H9 (cell line): Measurements from ENCODE around the gene TSPO. TPM values are rescaled to one million over a fixed set of nuclear protein-coding genes. Genes with fewer than 3 reads are reported as not detected.
"Not testable (repeated sequence)": the region's sequence is repeated elsewhere in the genome, so short reads cannot be mapped to it uniquely, and the experiment has no call there.

ENCODE experiments used
- DNase-seq: peaks from one replicate; pipeline ENCODE4 v3.0.0-alpha.2; 2017
- H2AFZ ChIP-seq: one replicate; pipeline ENCODE4 v1.6.1; 2013; ENCODE audit warnings: mild to moderate bottlenecking, low read length, control low read depth, moderate library complexity
- H2AK5ac ChIP-seq: 2 replicates; pipeline ENCODE4 v1.6.1; 2013; ENCODE audit warnings: low read length, control low read depth, mixed read lengths; ENCODE audit not compliant: insufficient read length
- H2BK120ac ChIP-seq: one replicate; pipeline ENCODE4 v1.6.1; 2013; ENCODE audit warnings: low read depth, mild to moderate bottlenecking, low read length, control low read depth, inconsistent platforms; ENCODE audit not compliant: poor library complexity, severe bottlenecking
- H2BK12ac ChIP-seq: 2 replicates; pipeline ENCODE4 v1.6.1; 2013; ENCODE audit warnings: low read length, control low read depth, mixed read lengths, low read depth; ENCODE audit not compliant: insufficient read length
- H2BK15ac ChIP-seq: 2 replicates; pipeline ENCODE4 v1.6.1; 2013; ENCODE audit warnings: low read depth, low read length, control low read depth
- H2BK20ac ChIP-seq: one replicate; pipeline ENCODE4 v1.6.1; 2013; ENCODE audit warnings: low read depth, mild to moderate bottlenecking, low read length, control low read depth, inconsistent platforms; ENCODE audit not compliant: poor library complexity, severe bottlenecking
- H2BK5ac ChIP-seq: 2 replicates; pipeline ENCODE4 v1.6.1; 2013; ENCODE audit warnings: low read length, control low read depth, mixed read lengths; ENCODE audit not compliant: insufficient read length
- H3K14ac ChIP-seq: 2 replicates; pipeline ENCODE4 v1.6.1; 2013; ENCODE audit warnings: low read length, control low read depth; ENCODE audit not compliant: insufficient read depth
- H3K18ac ChIP-seq: 2 replicates; pipeline ENCODE4 v1.6.1; 2013; ENCODE audit warnings: low read depth, mild to moderate bottlenecking, mixed read lengths, low read length, control low read depth; ENCODE audit not compliant: insufficient read length
- H3K23ac ChIP-seq: 2 replicates; pipeline ENCODE4 v1.6.1; 2013; ENCODE audit warnings: low read length, control low read depth, mixed read lengths, low read depth; ENCODE audit not compliant: insufficient read length
- H3K23me2 ChIP-seq: 2 replicates; pipeline ENCODE4 v1.6.1; 2013; ENCODE audit warnings: low read depth, mild to moderate bottlenecking, mixed read lengths, low read length, control low read depth; ENCODE audit not compliant: insufficient read length, poor library complexity, severe bottlenecking
- H3K27ac ChIP-seq: 2 replicates; pipeline ENCODE4 v1.5.1; 2013; ENCODE audit warnings: low read length, control low read depth, mixed read lengths, low read depth; ENCODE audit not compliant: insufficient read length
- H3K27me3 ChIP-seq: 2 replicates; pipeline ENCODE4 v1.6.1; 2013; ENCODE audit warnings: low read length, control low read depth, inconsistent platforms; ENCODE audit not compliant: insufficient read depth
- H3K4ac ChIP-seq: 2 replicates; pipeline ENCODE4 v1.6.1; 2013; ENCODE audit warnings: low read depth, mild to moderate bottlenecking, control low read depth, inconsistent platforms, low read length, moderate library complexity
- H3K4me1 ChIP-seq: 2 replicates; pipeline ENCODE4 v1.6.1; 2013; ENCODE audit warnings: low read length, control low read depth, inconsistent platforms; ENCODE audit not compliant: insufficient read depth
- H3K4me2 ChIP-seq: 2 replicates; pipeline ENCODE4 v1.6.1; 2013; ENCODE audit warnings: low read length, control low read depth, mixed read lengths; ENCODE audit not compliant: insufficient read length, insufficient read depth
- H3K56ac ChIP-seq: 2 replicates; pipeline ENCODE4 v1.6.1; 2013; ENCODE audit warnings: low read depth, mild to moderate bottlenecking, mixed read lengths, low read length, control low read depth; ENCODE audit not compliant: insufficient read length
- H3K79me1 ChIP-seq: 2 replicates; pipeline ENCODE4 v1.6.1; 2013; ENCODE audit warnings: low read depth, mild to moderate bottlenecking, moderate library complexity, low read length, control low read depth, inconsistent platforms; ENCODE audit not compliant: insufficient read depth, poor library complexity, severe bottlenecking
- H3K79me2 ChIP-seq: 2 replicates; pipeline ENCODE4 v1.6.1; 2013; ENCODE audit warnings: low read length, control low read depth, inconsistent platforms; ENCODE audit not compliant: insufficient read depth
- H3K9ac ChIP-seq: 2 replicates; pipeline ENCODE4 v1.6.1; 2013; ENCODE audit warnings: low read length, control low read depth, mixed read lengths; ENCODE audit not compliant: insufficient read length; ENCODE audit errors: extremely low read depth
- H3K9me3 ChIP-seq: one replicate; pipeline ENCODE4 v1.6.1; 2013; ENCODE audit warnings: low read depth, low read length, inconsistent platforms; ENCODE audit not compliant: control insufficient read depth
- H3T11ph ChIP-seq: one replicate; pipeline ENCODE4 v1.6.1; 2013; ENCODE audit warnings: mild to moderate bottlenecking, low read length, control low read depth, inconsistent platforms
- H4K20me1 ChIP-seq: one replicate; pipeline ENCODE4 v1.6.1; 2013; ENCODE audit not compliant: control insufficient read depth, insufficient read length, insufficient read depth
- H4K5ac ChIP-seq: 2 replicates; pipeline ENCODE4 v1.6.1; 2013; ENCODE audit warnings: low read depth, mild to moderate bottlenecking, mixed read lengths, low read length, control low read depth; ENCODE audit not compliant: insufficient read length
- H4K8ac ChIP-seq: replicated peaks from 2 replicates; pipeline ENCODE4 v1.6.1; 2013; ENCODE audit warnings: low read length, control low read depth, mixed read lengths, low read depth; ENCODE audit not compliant: insufficient read length
- H4K91ac ChIP-seq: 2 replicates; pipeline ENCODE4 v1.6.1; 2013; ENCODE audit warnings: low read depth, mild to moderate bottlenecking, moderate library complexity, mixed read lengths, low read length, control low read depth; ENCODE audit not compliant: insufficient read length
- H3K27ac Mint-ChIP-seq, 3 experiments: 2 replicates in 2 of 3; 3 replicates in 1 of 3; pipeline ENCODE4 v1.8.0; 2020 to 2021; ENCODE audit warnings: mixed read lengths in 3 of 3, mild to moderate bottlenecking in 1 of 3, moderate library complexity in 1 of 3
- H3K27me3 Mint-ChIP-seq: 2 replicates; pipeline ENCODE4 v1.8.0; 2021; ENCODE audit warnings: low read depth, mild to moderate bottlenecking, moderate library complexity, mixed read lengths
- H3K36me3 Mint-ChIP-seq, 3 experiments: 2 replicates in 2 of 3; 3 replicates in 1 of 3; pipeline ENCODE4 v1.8.0; 2020 to 2021; ENCODE audit warnings: low read depth in 3 of 3, mixed read lengths in 3 of 3; ENCODE audit not compliant: insufficient read depth in 1 of 3
- H3K4me1 Mint-ChIP-seq, 2 experiments: 2 replicates each; pipeline ENCODE4 v1.8.0; 2020; ENCODE audit warnings: mixed read lengths in 2 of 2
- H3K4me3 Mint-ChIP-seq, 2 experiments: 2 replicates in 1 of 2; 3 replicates in 1 of 2; pipeline ENCODE4 v1.8.0; 2020 to 2021; ENCODE audit warnings: mild to moderate bottlenecking in 2 of 2, mixed read lengths in 2 of 2, moderate library complexity in 1 of 2
- H3K9me3 Mint-ChIP-seq, 2 experiments: 2 replicates in 1 of 2; 3 replicates in 1 of 2; pipeline ENCODE4 v1.8.0; 2020; ENCODE audit warnings: mild to moderate bottlenecking in 2 of 2, mixed read lengths in 2 of 2, moderate library complexity in 1 of 2
- WGBS: extraction: QIAGEN DNeasy Blood & Tissue Kit; methylation state at CpG from one replicate; pipeline ENCODE4 v1.1.7; 2013; ENCODE audit warnings: missing lambda C conversion rate, low lambda C conversion rate, mixed read lengths; ENCODE audit not compliant: insufficient read length; ENCODE audit errors: extremely low coverage; 5-methylcytosine and 5-hydroxymethylcytosine counted together
- total RNA-seq: library from RNA; stranded (reverse); gene quantifications from 2 replicates; pipeline ENCODE4 v1.2.1, GENCODE V29; 2021

Gene TSPO
- total RNA-seq, 1 experiment from 2014 or later: 14.8 TPM

- H3K27me3 Mint-ChIP-seq: peaks cover 40% of the 10 kb centered on the region
Observed at GRCh38 chr22:43104950-43105349, 46.4 kb upstream of the TSPO start.

More at GRCh38 chr22:43104950-43105349, 46.4 kb upstream of the TSPO start:
- not testable (repeated sequence) for H3K18ac ChIP-seq, H3K4me2 ChIP-seq, H3K4ac ChIP-seq, H4K20me1 ChIP-seq, H3K79me1 ChIP-seq, H3K9me3 ChIP-seq, H3K79me2 ChIP-seq, H3K56ac ChIP-seq, H2BK120ac ChIP-seq, H3K23me2 ChIP-seq, H3K9me3 Mint-ChIP-seq, DNase-seq, H4K5ac ChIP-seq, H2AK5ac ChIP-seq, H3K36me3 Mint-ChIP-seq, H2AFZ ChIP-seq, H2BK15ac ChIP-seq, H3K27ac ChIP-seq, H4K91ac ChIP-seq, H3T11ph ChIP-seq, H3K4me1 ChIP-seq, H4K8ac ChIP-seq, H3K4me3 Mint-ChIP-seq, H2BK20ac ChIP-seq, H3K27ac Mint-ChIP-seq, H2BK12ac ChIP-seq, H3K27me3 ChIP-seq, H3K9ac ChIP-seq, H2BK5ac ChIP-seq, H3K14ac ChIP-seq, H3K23ac ChIP-seq
- no CpG with 5 or more reads among the region's 3 CpGs for WGBS
- peaks cover 12 to 24% of the 10 kb centered on the region in 2 experiments for H3K4me1 Mint-ChIP-seq
